Pancreas (tissue), 10 donors: ENCODE data around the gene PRIMA1. TPM values are rescaled to one million over a fixed set of nuclear protein-coding genes. Genes with fewer than 3 reads are reported as not detected.

Source experiments
- ATAC-seq, 4 donors: fragments of 200-7000 bp; cut with Tn5 transposase; one replicate each; pipeline versions ENCODE4 v1.8.0 to v1.9.1; 2020; ENCODE audit warnings: mild to moderate bottlenecking in 4 of 4, moderate library complexity in 4 of 4
- DNase-seq, 6 donors: peaks; one replicate each; pipeline ENCODE4 v3.0.0-alpha.2; 2020
- FAIRE-seq: peaks from 2 replicates; lab custom pipeline; 2012; peaks lifted over from hg19 to GRCh38; lab: Jason Lieb, UNC
- H3K27ac ChIP-seq, 4 donors: fragments of 200-600 bp; sonication (generic); 1 replicate in 3 of 4; 2 replicates in 1 of 4; pipeline versions ENCODE4 v1.5.0 to v1.8.0; 2020
- H3K27me3 ChIP-seq, 4 donors: fragments of 200-600 bp; one replicate each; pipeline ENCODE4 v1.8.0; 2021
- H3K36me3 ChIP-seq, 3 donors: fragments of 200-600 bp; sonication (generic) in 1 of 3; one replicate each; pipeline versions ENCODE4 v1.5.0 to v1.8.0; 2020 to 2021
- H3K4me1 ChIP-seq, 3 donors: fragments of 200-600 bp; one replicate each; pipeline ENCODE4 v1.8.0; 2021
- H3K4me3 ChIP-seq, 4 donors: fragments of 200-600 bp; sonication (generic) in 2 of 4; one replicate each; pipeline versions ENCODE4 v1.5.0 to v1.8.0; 2020 to 2021
- H3K9me3 ChIP-seq, 4 donors: fragments of 200-600 bp; one replicate each; pipeline ENCODE4 v1.8.0; 2021
- CTCF ChIP-seq, 4 donors: fragments of 200-600 bp; sonication (generic) in 3 of 4; IDR thresholded peaks; one replicate each; pipeline versions ENCODE4 v1.5.0 to v1.8.0; 2021; ENCODE audit warnings: antibody characterized with exemption in 4 of 4
- WGBS, 2 donors: extraction: QIAGEN DNeasy Blood & Tissue Kit; methylation state at CpG; one replicate each; pipeline ENCODE4 v1.1.7; 2013; 5-methylcytosine and 5-hydroxymethylcytosine counted together
- intact Hi-C, 3 donors: fragments of 100-400 bp; cut with DNase I; formaldehyde crosslinking; loops; one replicate each; pipeline versions ENCODE4 v1.11.1 to v1.14.2; 2022
- polyA plus RNA-seq, 2 donors: library from polyadenylated mRNA; stranded (reverse); fragments of 200-250 nt; gene quantifications; one replicate each; pipeline ENCODE4 v1.2.3, GENCODE V29; 2013
- total RNA-seq, 6 donors: library from RNA; stranded (reverse); fragmentation: NEBNext Ultra II Directional in 4 of 6; extraction: Animal tissue kit (Norgen Biotek cat#: 25700) in 4 of 6; gene quantifications; one replicate each; pipeline versions ENCODE4 v1.2.1 to v1.2.4, GENCODE V29; 2021 to 2023
- donor health status: healthy with polysubstance abuse.
- donor health status: DM: no; HTN: no; CAD: no; lungs with moderate emphysema.
- donor health status: DM: no; HTN: no; CAD: no.
- donor health status: control.
- donor health status: control.
- donor health status: Bipolar disorder and iron deficiency.
- donor health status: DM: yes; HTN: yes; CAD: no.
- donor health status: DM: no; HTN: no; CAD: no.
- donor health status: DM: no; HTN: no; CAD: no.
- donor health status: DM: yes; HTN: yes; CAD: no.

Gene PRIMA1
- total RNA-seq (under 1 TPM; 0.28 to 0.56 (median 0.33) TPM), polyA plus RNA-seq (under 1 TPM; 0.27 to 0.61 TPM)

DNA sequence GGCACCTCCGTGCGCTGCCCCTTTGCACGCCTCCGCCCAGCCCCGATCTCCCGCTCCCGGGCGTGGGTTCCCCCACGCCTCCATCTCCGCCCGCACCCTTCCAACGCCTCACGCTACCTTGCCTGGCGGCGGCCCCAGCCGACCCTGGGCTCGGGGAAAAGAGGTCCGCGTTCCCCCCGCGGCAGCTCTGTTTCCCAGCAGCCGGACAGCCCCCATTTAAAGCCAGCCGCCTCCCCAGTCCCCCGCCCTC lies at the start of gene PRIMA1:
TSS of gene PRIMA1 (minus strand) at position 193 of the 250 bp plus-strand sequence. CDS start 767 bp downstream, outside the sequence.
- ATAC-seq: peak in 1 of 4 donors; percentile 28
- Histone ChIP-seq H3K36me3 (no peaks in the 10 kb centered on the region), H3K9me3 (no peaks in the 10 kb centered on the region), H3K27ac (no peak within 1 kb of the TSS), H3K27me3 (no peaks in the 10 kb centered on the region), H3K4me1 (no peaks in the 10 kb centered on the region), H3K4me3 (peak within 1 kb of the TSS; percentile 7 to 41 (median 24))
- 2 to 3% methylated on average over 22 to 24 of the region's 24 CpGs for WGBS, 2 donors
- TF ChIP-seq CTCF (IDR thresholded peaks at IDR 0.05): no peak
- DNase-seq: peak in 1 of 6 donors; percentile 56
- no peak for FAIRE-seq
- intact Hi-C loops: no loop called here

- no peak for ATAC-seq
- H3K4me3 ChIP-seq: no peak overlapping the region
- 55 to 72% methylated on average over 9 of the region's 9 CpGs for WGBS, 2 donors
- no peak for TF ChIP-seq CTCF (IDR thresholded peaks at IDR 0.05)
- no peaks in the 10 kb centered on the region for H3K36me3 ChIP-seq
- no peaks in the 10 kb centered on the region for H3K27me3 ChIP-seq
- no peak for DNase-seq
- no peak overlapping the region for H3K27ac ChIP-seq
- H3K4me1 ChIP-seq: no peaks in the 10 kb centered on the region
- no peaks in the 10 kb centered on the region for H3K9me3 ChIP-seq
- no peak for FAIRE-seq
- intact Hi-C loops: no loop called here
Measured at GRCh38 chr14:93834699-93835371, 46.5 kb upstream of the PRIMA1 start.

DNA sequence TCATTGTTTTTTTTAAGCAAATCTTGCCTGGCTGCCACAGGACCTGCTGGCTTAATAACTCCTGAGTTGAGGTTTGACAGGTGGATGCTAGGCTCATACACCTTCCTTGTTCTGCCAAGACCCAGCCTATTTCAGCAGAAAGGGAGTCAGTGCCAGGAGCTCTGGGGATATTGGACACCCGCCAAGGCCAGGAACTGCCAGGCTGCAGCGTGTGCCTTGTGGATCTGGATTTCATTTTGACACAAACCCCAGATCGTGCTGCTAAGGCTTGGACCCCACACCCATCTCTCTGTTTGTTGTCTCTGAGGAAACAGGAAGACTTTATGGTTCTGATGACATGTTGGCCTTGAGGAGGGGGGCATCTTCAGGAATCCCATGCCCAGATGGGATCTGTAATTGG lies 44.4 kb upstream of the PRIMA1 start:
- TF ChIP-seq CTCF (IDR thresholded peaks at IDR 0.05): no peak
- FAIRE-seq (no peak), ATAC-seq (peak; percentile 81 to 97 (median 94)), DNase-seq (peak; percentile 52 to 92 (median 82))
- Histone ChIP-seq H3K9me3 (no peaks in the 10 kb centered on the region), H3K36me3 (no peaks in the 10 kb centered on the region), H3K27ac (no peak overlapping the region), H3K27me3 (no peaks in the 10 kb centered on the region), H3K4me1 (no peaks in the 10 kb centered on the region), H3K4me3 (no peak overlapping the region)
- intact Hi-C loops: no loop called here
- 3 to 9% methylated on average over 3 of the region's 3 CpGs for WGBS, 2 donors

DNA sequence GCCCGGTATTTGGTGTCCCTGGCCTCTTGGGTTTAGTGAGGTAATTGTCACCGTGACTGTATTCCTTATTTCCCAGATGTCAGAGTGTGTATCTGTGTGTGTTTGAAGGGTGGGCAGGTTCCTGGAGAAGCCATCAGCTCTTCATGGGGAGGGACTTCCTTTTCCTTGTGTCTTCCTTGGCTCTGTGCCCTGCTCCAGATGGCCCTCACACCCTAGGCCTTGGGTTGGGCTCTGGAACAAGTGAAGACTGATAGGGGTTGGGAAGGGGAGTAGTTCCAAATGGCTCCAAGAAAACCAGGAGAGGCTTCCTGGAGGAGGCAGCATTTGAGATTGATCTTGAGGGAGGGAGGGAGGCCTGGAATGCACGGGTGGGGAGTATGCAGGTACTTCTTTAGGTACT lies 43.8 kb upstream of the PRIMA1 start:
- Histone ChIP-seq H3K4me1 (no peaks in the 10 kb centered on the region), H3K27ac (no peak overlapping the region), H3K9me3 (no peaks in the 10 kb centered on the region), H3K27me3 (no peaks in the 10 kb centered on the region), H3K4me3 (no peak overlapping the region), H3K36me3 (no peaks in the 10 kb centered on the region)
- no peak for DNase-seq
- WGBS, 2 donors: 67 to 72% methylated on average over 3 of the region's 3 CpGs
- no peak for TF ChIP-seq CTCF (IDR thresholded peaks at IDR 0.05)
- intact Hi-C loops: no loop called here
- FAIRE-seq: no peak
- ATAC-seq: no peak

- 63 to 66% methylated on average over 3 of the region's 3 CpGs for WGBS, 2 donors
- TF ChIP-seq CTCF (IDR thresholded peaks at IDR 0.05): no peak
- FAIRE-seq (no peak), ATAC-seq (no peak), DNase-seq (no peak)
- H3K27me3 ChIP-seq: no peaks in the 10 kb centered on the region
- H3K9me3 ChIP-seq: no peaks in the 10 kb centered on the region
- H3K36me3 ChIP-seq: no peaks in the 10 kb centered on the region
- H3K4me3 ChIP-seq: no peak overlapping the region
- intact Hi-C loops: no loop called here
- no peak overlapping the region for H3K27ac ChIP-seq
- H3K4me1 ChIP-seq: no peaks in the 10 kb centered on the region
Measured at GRCh38 chr14:93830753-93831461, 42.6 kb upstream of the PRIMA1 start.
